ENCODE results near the gene TMED6. TPM values are rescaled to one million over a fixed set of nuclear protein-coding genes. Genes with fewer than 3 reads are reported as not detected.
"Not testable (repeated sequence)": the region's sequence is repeated elsewhere in the genome, so short reads cannot be mapped to it uniquely, and the experiment has no call there.

Gene TMED6
- total and polyA plus RNA-seq, 2 donors (not counting 1 experiment from before 2014, with no cell fraction given), result 0.08 TPM; not detected in 1

DNA sequence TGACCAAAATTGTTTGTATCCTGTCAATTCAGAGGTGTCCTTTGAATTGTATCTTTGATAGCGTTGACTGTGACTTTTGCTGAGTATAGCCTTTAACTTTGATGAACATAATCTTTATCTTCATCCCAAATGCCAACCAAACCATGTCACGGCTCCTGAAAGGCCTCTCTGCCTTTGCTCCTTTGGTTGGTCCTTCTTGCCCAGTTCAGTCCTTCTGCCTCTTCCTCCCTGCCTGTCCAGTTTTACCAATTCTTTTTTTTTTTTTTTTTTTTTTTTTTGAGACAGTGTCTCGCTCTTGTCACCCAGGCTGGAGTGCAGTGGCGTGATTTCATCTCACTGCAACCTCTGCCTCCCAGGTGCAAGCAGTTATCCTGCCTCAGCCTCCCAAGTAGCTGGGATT lies 53.3 kb downstream of the TMED6 start:
- H3K9ac ChIP-seq (ENCODE audit: insufficient read depth, low read length), result no peak overlapping the region
- no peaks in the 10 kb centered on the region for H3K27me3 ChIP-seq (ENCODE audit: control insufficient read depth, insufficient read depth, low read length)
- no peaks in the 10 kb centered on the region for H4K20me1 ChIP-seq (ENCODE audit: control insufficient read depth, extremely low read depth, insufficient read depth, low read length)
- H3K27ac ChIP-seq (ENCODE audit: insufficient read depth, low read length), result no peak overlapping the region
- H3K79me2 ChIP-seq (ENCODE audit: control insufficient read depth, insufficient read depth, low read length), result no peaks in the 10 kb centered on the region
- DNase-seq (ENCODE audit: low read depth in 2 of 2), result no peak
- H3K9me3 ChIP-seq (ENCODE audit: control insufficient read depth, insufficient read depth, low read depth, low read length), result no peaks in the 10 kb centered on the region
- H3K36me3 ChIP-seq (ENCODE audit: control insufficient read depth, insufficient read depth, low read length), result peaks cover 4% of the 10 kb centered on the region
- no peak overlapping the region for H2AFZ ChIP-seq (ENCODE audit: low read length)
- H3K4me1 ChIP-seq (ENCODE audit: control insufficient read depth, extremely low read depth, insufficient read depth, low read length), result no peaks in the 10 kb centered on the region
- H3K4me2 ChIP-seq (ENCODE audit: extremely low read depth, insufficient read depth, low read length), result no peak overlapping the region
- TF ChIP-seq, protein P1, sequence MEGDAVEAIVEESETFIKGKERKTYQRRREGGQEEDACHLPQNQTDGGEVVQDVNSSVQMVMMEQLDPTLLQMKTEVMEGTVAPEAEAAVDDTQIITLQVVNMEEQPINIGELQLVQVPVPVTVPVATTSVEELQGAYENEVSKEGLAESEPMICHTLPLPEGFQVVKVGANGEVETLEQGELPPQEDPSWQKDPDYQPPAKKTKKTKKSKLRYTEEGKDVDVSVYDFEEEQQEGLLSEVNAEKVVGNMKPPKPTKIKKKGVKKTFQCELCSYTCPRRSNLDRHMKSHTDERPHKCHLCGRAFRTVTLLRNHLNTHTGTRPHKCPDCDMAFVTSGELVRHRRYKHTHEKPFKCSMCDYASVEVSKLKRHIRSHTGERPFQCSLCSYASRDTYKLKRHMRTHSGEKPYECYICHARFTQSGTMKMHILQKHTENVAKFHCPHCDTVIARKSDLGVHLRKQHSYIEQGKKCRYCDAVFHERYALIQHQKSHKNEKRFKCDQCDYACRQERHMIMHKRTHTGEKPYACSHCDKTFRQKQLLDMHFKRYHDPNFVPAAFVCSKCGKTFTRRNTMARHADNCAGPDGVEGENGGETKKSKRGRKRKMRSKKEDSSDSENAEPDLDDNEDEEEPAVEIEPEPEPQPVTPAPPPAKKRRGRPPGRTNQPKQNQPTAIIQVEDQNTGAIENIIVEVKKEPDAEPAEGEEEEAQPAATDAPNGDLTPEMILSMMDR (conservative IDR thresholded peaks at IDR 0.05 in 1 of 2, IDR thresholded peaks at IDR 0.05 in 1 of 2; ENCODE audit: low read depth in 1 of 2, low read length in 2 of 2), result no peak
- no peak for TF ChIP-seq EZH2 (IDR thresholded peaks at IDR 0.05; ENCODE audit: low read length, missing control alignments)
- no peak overlapping the region for H3K4me3 ChIP-seq (replicated peaks in 1 of 4; ENCODE audit: control extremely low read depth in 1 of 4, insufficient read depth in 1 of 4, low read depth in 3 of 4, low read length in 4 of 4)

DNA sequence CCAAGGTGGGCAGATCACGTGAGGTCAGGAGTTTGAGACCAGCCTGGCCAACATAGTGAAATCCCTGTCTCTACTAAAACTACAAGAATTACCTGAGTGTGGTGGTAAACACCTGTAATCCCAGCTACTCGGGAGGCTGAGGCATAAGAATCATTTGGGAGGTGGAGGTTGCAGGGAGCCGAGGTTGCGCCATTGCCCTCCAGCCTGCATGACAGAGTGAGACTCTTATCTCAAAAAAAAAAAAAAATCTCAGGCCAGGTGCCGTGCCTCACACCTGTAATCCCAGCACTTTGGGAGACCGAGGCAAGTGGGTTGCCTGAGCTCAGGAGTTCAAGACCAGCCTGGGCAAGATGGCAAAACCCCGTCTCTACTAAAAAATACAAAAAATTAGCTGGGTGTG lies 54.8 kb downstream of the TMED6 start:
- not testable (repeated sequence) for H3K4me1 ChIP-seq (ENCODE audit: control insufficient read depth, extremely low read depth, insufficient read depth, low read length); H3K9ac ChIP-seq (ENCODE audit: insufficient read depth, low read length); H2AFZ ChIP-seq (ENCODE audit: low read length); H3K27me3 ChIP-seq (ENCODE audit: control insufficient read depth, insufficient read depth, low read length); H3K4me3 ChIP-seq (replicated peaks in 1 of 4; ENCODE audit: control extremely low read depth in 1 of 4, insufficient read depth in 1 of 4, low read depth in 3 of 4, low read length in 4 of 4); H4K20me1 ChIP-seq (ENCODE audit: control insufficient read depth, extremely low read depth, insufficient read depth, low read length); H3K9me3 ChIP-seq (ENCODE audit: control insufficient read depth, insufficient read depth, low read depth, low read length); H3K27ac ChIP-seq (ENCODE audit: insufficient read depth, low read length); DNase-seq (ENCODE audit: low read depth in 2 of 2); H3K4me2 ChIP-seq (ENCODE audit: extremely low read depth, insufficient read depth, low read length); H3K79me2 ChIP-seq (ENCODE audit: control insufficient read depth, insufficient read depth, low read length); H3K36me3 ChIP-seq (ENCODE audit: control insufficient read depth, insufficient read depth, low read length)

DNA sequence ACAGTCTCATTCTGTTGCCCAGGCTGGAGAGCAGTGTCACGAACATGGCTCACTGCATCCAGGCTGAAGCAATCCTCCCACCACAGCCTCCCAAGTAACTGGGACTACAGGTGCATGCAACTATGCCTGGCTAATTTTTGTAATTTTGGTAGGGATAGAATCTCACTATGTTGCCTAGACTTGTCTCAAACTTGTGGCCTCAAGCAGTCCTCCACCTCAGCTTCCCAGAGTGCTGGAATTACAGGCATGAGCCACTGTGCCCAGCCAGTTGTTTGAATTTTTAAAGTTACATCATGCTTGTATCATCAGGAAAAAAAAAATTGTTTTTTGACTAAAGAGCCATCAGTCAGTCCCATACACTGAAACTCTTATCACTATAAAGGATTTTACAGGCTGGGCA lies 57.5 kb downstream of the TMED6 start:
- Histone ChIP-seq H3K4me1 (ENCODE audit: control insufficient read depth, extremely low read depth, insufficient read depth, low read length) (no peaks in the 10 kb centered on the region), H3K27me3 (ENCODE audit: control insufficient read depth, insufficient read depth, low read length) (no peaks in the 10 kb centered on the region), H3K9me3 (ENCODE audit: control insufficient read depth, insufficient read depth, low read depth, low read length) (no peaks in the 10 kb centered on the region), H3K9ac (ENCODE audit: insufficient read depth, low read length) (no peak overlapping the region), H4K20me1 (ENCODE audit: control insufficient read depth, extremely low read depth, insufficient read depth, low read length) (no peaks in the 10 kb centered on the region), H3K4me3 (replicated peaks in 1 of 4; ENCODE audit: control extremely low read depth in 1 of 4, insufficient read depth in 1 of 4, low read depth in 3 of 4, low read length in 4 of 4) (no peak overlapping the region), H3K4me2 (ENCODE audit: extremely low read depth, insufficient read depth, low read length) (no peak overlapping the region), H2AFZ (ENCODE audit: low read length) (no peak overlapping the region), H3K79me2 (ENCODE audit: control insufficient read depth, insufficient read depth, low read length) (no peaks in the 10 kb centered on the region), H3K36me3 (ENCODE audit: control insufficient read depth, insufficient read depth, low read length) (no peaks in the 10 kb centered on the region), H3K27ac (ENCODE audit: insufficient read depth, low read length) (no peak overlapping the region)
- TF ChIP-seq, protein P1 (conservative IDR thresholded peaks at IDR 0.05 in 1 of 2, IDR thresholded peaks at IDR 0.05 in 1 of 2; ENCODE audit: low read depth in 1 of 2, low read length in 2 of 2), result no peak
- no peak for TF ChIP-seq EZH2 (IDR thresholded peaks at IDR 0.05; ENCODE audit: low read length, missing control alignments)
- DNase-seq (ENCODE audit: low read depth in 2 of 2), result no peak

All from fibroblast of lung (primary cell).